Activated CD4-positive, alpha-beta T cell treated with anti-CD3 and anti-CD28 coated beads, Interleukin-2, amount 10 ng/mL, durations not matched to agents 24 days and 14 days (primary cell): Measurements from ENCODE around the gene KATNB1. TPM values are rescaled to one million over a fixed set of nuclear protein-coding genes. Genes with fewer than 3 reads are reported as not detected.
"Not testable (repeated sequence)": the region's sequence is repeated elsewhere in the genome, so short reads cannot be mapped to it uniquely, and the experiment has no call there.

Source experiments
- DNase-seq: peaks from one replicate; pipeline ENCODE4 v3.0.0; 2022
- H3K27ac Mint-ChIP-seq: one replicate; pipeline ENCODE4 v1.8.0; 2022; ENCODE audit warnings: mild to moderate bottlenecking, mixed read lengths
- H3K27me3 Mint-ChIP-seq: one replicate; pipeline ENCODE4 v1.8.0; 2022; ENCODE audit warnings: mixed read lengths
- H3K36me3 Mint-ChIP-seq: one replicate; pipeline ENCODE4 v1.8.0; 2022; ENCODE audit warnings: low read depth, mild to moderate bottlenecking, mixed read lengths
- H3K4me1 Mint-ChIP-seq: one replicate; pipeline ENCODE4 v1.8.0; 2021; ENCODE audit warnings: mixed read lengths
- H3K4me3 Mint-ChIP-seq: one replicate; pipeline ENCODE4 v1.8.0; 2022; ENCODE audit warnings: mild to moderate bottlenecking, moderate library complexity, mixed read lengths
- H3K9me3 Mint-ChIP-seq: one replicate; pipeline ENCODE4 v1.8.0; 2021; ENCODE audit warnings: mixed read lengths
- intact Hi-C: fragments of 100-400 bp; cut with micrococcal nuclease; formaldehyde crosslinking; loops from one replicate; pipeline ENCODE4 v1.15.1; 2023
- total RNA-seq: library from RNA; stranded (reverse); gene quantifications from 2 replicates; pipeline ENCODE4 v1.2.3, GENCODE V29; 2022

KATNB1 gene
- total RNA-seq, 1 donor from 2014 or later, result 45.0 TPM

DNA sequence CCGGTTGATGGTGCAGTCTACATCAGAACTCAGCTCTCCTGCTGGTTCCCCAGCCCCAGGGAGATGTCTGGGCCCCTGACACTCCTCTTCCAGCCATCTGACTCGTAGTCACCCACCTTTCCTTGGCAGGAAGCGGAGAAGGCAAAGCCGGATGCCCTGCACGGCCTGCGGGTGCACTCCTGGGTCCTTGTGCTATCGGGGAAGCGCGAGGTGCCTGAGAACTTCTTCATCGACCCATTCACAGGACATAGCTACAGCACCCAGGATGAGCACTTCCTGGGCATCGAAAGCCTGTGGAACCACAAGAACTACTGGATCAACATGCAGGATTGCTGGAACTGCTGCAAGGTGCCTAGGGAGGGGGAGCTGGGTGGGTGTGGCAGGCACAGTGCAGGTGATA is 28.2 kb upstream of the KATNB1 start:
- Mint-ChIP-seq H3K27ac (no peak overlapping the region), H3K9me3 (peaks cover 9% of the 10 kb centered on the region), H3K36me3 (no peaks in the 10 kb centered on the region), H3K27me3 (peaks cover 19% of the 10 kb centered on the region), H3K4me3 (no peak overlapping the region), H3K4me1 (peaks cover 3% of the 10 kb centered on the region)
- intact Hi-C loops, result no loop called here
- no peak for DNase-seq

DNA sequence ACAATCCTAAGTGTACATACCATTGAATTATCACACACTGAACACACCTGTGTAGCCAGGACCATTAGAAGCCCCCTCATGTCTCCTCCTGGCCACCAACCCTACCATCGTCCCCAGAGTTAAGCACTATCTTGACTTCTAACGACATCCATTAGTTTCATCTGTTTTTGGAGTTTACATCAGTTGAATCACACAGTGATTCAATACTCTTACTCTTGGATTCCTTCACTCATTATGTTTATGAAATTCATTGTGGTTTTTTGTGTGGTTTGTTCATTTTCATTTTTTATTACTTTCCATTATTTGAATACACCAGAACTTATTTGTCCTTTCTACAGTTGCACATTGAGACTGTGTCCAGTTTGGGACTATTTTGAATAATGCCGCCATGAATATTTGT is 27.4 kb upstream of the KATNB1 start:
- peaks cover 9% of the 10 kb centered on the region for H3K9me3 Mint-ChIP-seq
- H3K36me3 Mint-ChIP-seq, result no peaks in the 10 kb centered on the region
- DNase-seq, result no peak
- H3K27me3 Mint-ChIP-seq, result peaks cover 25% of the 10 kb centered on the region
- no peak overlapping the region for H3K27ac Mint-ChIP-seq
- intact Hi-C loops, result no loop called here
- H3K4me1 Mint-ChIP-seq, result peaks cover 3% of the 10 kb centered on the region
- no peak overlapping the region for H3K4me3 Mint-ChIP-seq

GRCh38 chr16:57709663-57710062 is 25.9 kb upstream of the KATNB1 start:
- intact Hi-C loops, result no loop called here

DNA sequence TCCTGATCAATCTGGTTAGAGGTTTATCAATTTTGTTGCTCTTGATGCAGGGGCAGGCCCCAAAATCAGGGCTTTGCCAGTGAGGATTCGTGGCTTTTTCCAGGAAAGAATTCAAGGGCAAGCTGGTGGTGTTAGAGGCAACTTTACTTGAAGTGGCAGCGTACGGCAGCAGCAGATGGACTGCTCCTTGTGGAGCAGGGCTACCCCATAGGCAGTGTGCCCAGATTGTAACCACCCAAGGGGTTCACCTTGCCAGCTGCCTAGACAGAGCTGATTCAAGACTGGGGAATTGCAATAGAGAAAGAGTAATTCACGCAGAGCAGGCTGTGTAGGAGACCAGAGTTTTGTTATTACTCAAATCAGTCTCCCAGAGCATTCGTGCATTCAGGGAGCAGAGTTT is 24.2 kb upstream of the KATNB1 start:
- peaks cover 32% of the 10 kb centered on the region for H3K27me3 Mint-ChIP-seq

More at GRCh38 chr16:57709663-57710062, 25.9 kb upstream of the KATNB1 start:
- no peak overlapping the region for H3K27ac Mint-ChIP-seq
- H3K9me3 Mint-ChIP-seq, result peaks cover 9% of the 10 kb centered on the region
- H3K36me3 Mint-ChIP-seq, result no peaks in the 10 kb centered on the region
- DNase-seq, result no peak
- peaks cover 3% of the 10 kb centered on the region for H3K4me1 Mint-ChIP-seq
- peaks cover 27% of the 10 kb centered on the region for H3K27me3 Mint-ChIP-seq
- H3K4me3 Mint-ChIP-seq, result no peak overlapping the region

DNA sequence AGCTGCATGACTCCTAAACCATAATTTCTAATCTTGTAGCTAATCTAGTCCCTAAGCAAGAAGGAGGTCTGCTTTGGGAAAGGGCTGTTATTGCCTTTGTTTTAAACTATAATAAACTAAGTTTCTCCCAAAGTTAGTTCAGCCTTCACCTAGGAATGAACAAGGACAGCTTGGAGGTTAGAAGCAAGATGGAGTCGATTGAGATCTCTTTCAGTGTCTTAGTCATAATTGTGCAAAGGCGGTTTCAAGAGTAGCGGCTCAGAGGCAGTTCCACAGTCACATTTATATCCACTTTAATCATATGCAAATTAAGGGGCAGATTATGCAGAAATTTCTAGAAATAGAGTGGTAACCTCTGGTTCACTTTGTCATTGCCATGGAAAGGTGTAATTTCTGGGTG is 23.6 kb upstream of the KATNB1 start:
- DNase-seq, result no peak
- H3K27me3 Mint-ChIP-seq, result peaks cover 32% of the 10 kb centered on the region
- H3K27ac Mint-ChIP-seq, result no peak overlapping the region
- intact Hi-C loops, result no loop called here
- no peaks in the 10 kb centered on the region for H3K36me3 Mint-ChIP-seq
- H3K9me3 Mint-ChIP-seq, result peaks cover under 1% of the 10 kb centered on the region
- H3K4me1 Mint-ChIP-seq, result peaks cover 3% of the 10 kb centered on the region
- H3K4me3 Mint-ChIP-seq, result no peak overlapping the region

More for the DNA sequence above, 24.2 kb upstream of the KATNB1 start:
- Mint-ChIP-seq H3K9me3 (peaks cover 5% of the 10 kb centered on the region), H3K4me3 (no peak overlapping the region), H3K27ac (no peak overlapping the region), H3K36me3 (no peaks in the 10 kb centered on the region), H3K4me1 (peaks cover 3% of the 10 kb centered on the region)
- no peak for DNase-seq
- intact Hi-C loops, result no loop called here

GRCh38 chr16:57712569-57712968 is 23.0 kb upstream of the KATNB1 start:
- H3K4me3 Mint-ChIP-seq, intact Hi-C loops, H3K27ac Mint-ChIP-seq, H3K4me1 Mint-ChIP-seq, H3K9me3 Mint-ChIP-seq, DNase-seq, H3K36me3 Mint-ChIP-seq: not testable (repeated sequence)
- H3K27me3 Mint-ChIP-seq, result peaks cover 32% of the 10 kb centered on the region

GRCh38 chr16:57713596-57713995 is 22.0 kb upstream of the KATNB1 start:
- intact Hi-C loops, result no loop called here
- DNase-seq, result no peak
- H3K27ac Mint-ChIP-seq, result no peak overlapping the region
- H3K36me3 Mint-ChIP-seq, result no peaks in the 10 kb centered on the region
- H3K4me1 Mint-ChIP-seq, result no peaks in the 10 kb centered on the region
- H3K9me3 Mint-ChIP-seq, result no peaks in the 10 kb centered on the region
- peaks cover 32% of the 10 kb centered on the region for H3K27me3 Mint-ChIP-seq
- H3K4me3 Mint-ChIP-seq, result no peak overlapping the region

GRCh38 chr16:57714047-57714446 is 21.5 kb upstream of the KATNB1 start:
- H3K4me3 Mint-ChIP-seq, result no peak overlapping the region
- H3K27me3 Mint-ChIP-seq, result peaks cover 32% of the 10 kb centered on the region
- intact Hi-C loops, result no loop called here
- no peaks in the 10 kb centered on the region for H3K4me1 Mint-ChIP-seq
- H3K9me3 Mint-ChIP-seq, result no peaks in the 10 kb centered on the region
- no peaks in the 10 kb centered on the region for H3K36me3 Mint-ChIP-seq
- no peak for DNase-seq
- H3K27ac Mint-ChIP-seq, result no peak overlapping the region

GRCh38 chr16:57720142-57720575 is 15.4 kb upstream of the KATNB1 start:
- Mint-ChIP-seq H3K27me3 (peaks cover 6% of the 10 kb centered on the region), H3K27ac (no peak overlapping the region), H3K4me1 (no peaks in the 10 kb centered on the region), H3K4me3 (no peak overlapping the region), H3K9me3 (no peaks in the 10 kb centered on the region), H3K36me3 (no peaks in the 10 kb centered on the region)
- intact Hi-C loops, result loop anchor here (1.0 to 2.0 kb wide), 2 partner anchors 71 to 144 kb away; no protein-coding TSS in a partner anchor
- DNase-seq, result peak; percentile 86

GRCh38 chr16:57721356-57722209 is 14.0 kb upstream of the KATNB1 start:
- Mint-ChIP-seq H3K27ac (no peak overlapping the region), H3K4me3 (no peak overlapping the region), H3K27me3 (no peaks in the 10 kb centered on the region), H3K9me3 (no peaks in the 10 kb centered on the region), H3K36me3 (no peaks in the 10 kb centered on the region), H3K4me1 (no peaks in the 10 kb centered on the region)
- intact Hi-C loops, result loop anchor here (2.0 kb wide), 1 partner anchor 73 kb away; no protein-coding TSS in a partner anchor
- no peak for DNase-seq

GRCh38 chr16:57722210-57722499 is 13.4 kb upstream of the KATNB1 start:
- Mint-ChIP-seq H3K9me3 (no peaks in the 10 kb centered on the region), H3K27me3 (no peaks in the 10 kb centered on the region), H3K27ac (no peak overlapping the region), H3K36me3 (no peaks in the 10 kb centered on the region), H3K4me3 (no peak overlapping the region), H3K4me1 (no peaks in the 10 kb centered on the region)
- no peak for DNase-seq
- intact Hi-C loops, result no loop called here

- no peaks in the 10 kb centered on the region for H3K27me3 Mint-ChIP-seq
- DNase-seq, result no peak
- H3K4me3 Mint-ChIP-seq, result no peak overlapping the region
- H3K4me1 Mint-ChIP-seq, result no peaks in the 10 kb centered on the region
- H3K9me3 Mint-ChIP-seq, result no peaks in the 10 kb centered on the region
- H3K36me3 Mint-ChIP-seq, result no peaks in the 10 kb centered on the region
- intact Hi-C loops, result no loop called here
- H3K27ac Mint-ChIP-seq, result no peak overlapping the region
These were observed 12.9 kb upstream of the KATNB1 start for GRCh38 chr16:57722651-57723050.

GRCh38 chr16:57723170-57723569 is 12.4 kb upstream of the KATNB1 start:
- Mint-ChIP-seq H3K36me3 (no peaks in the 10 kb centered on the region), H3K4me1 (no peaks in the 10 kb centered on the region), H3K27me3 (no peaks in the 10 kb centered on the region), H3K4me3 (no peak overlapping the region), H3K9me3 (no peaks in the 10 kb centered on the region), H3K27ac (no peak overlapping the region)
- intact Hi-C loops, result no loop called here
- no peak for DNase-seq

- Mint-ChIP-seq H3K4me1 (no peaks in the 10 kb centered on the region), H3K27me3 (no peaks in the 10 kb centered on the region), H3K4me3 (no peak overlapping the region), H3K9me3 (peaks cover 4% of the 10 kb centered on the region), H3K27ac (no peak overlapping the region), H3K36me3 (no peaks in the 10 kb centered on the region)
- DNase-seq, result no peak
- intact Hi-C loops, result no loop called here
These were observed 11.0 kb upstream of the KATNB1 start for GRCh38 chr16:57724531-57724930.

- intact Hi-C loops, result no loop called here
- Mint-ChIP-seq H3K27ac (no peak overlapping the region), H3K9me3 (peaks cover 6% of the 10 kb centered on the region), H3K27me3 (no peaks in the 10 kb centered on the region), H3K4me1 (no peaks in the 10 kb centered on the region), H3K36me3 (no peaks in the 10 kb centered on the region), H3K4me3 (no peak overlapping the region)
- no peak for DNase-seq
These were observed 10.4 kb upstream of the KATNB1 start for GRCh38 chr16:57725151-57725550.
